GM23248 (cell line): ENCODE data around the gene HOXA11.

Source experiments
- EZH2 ChIP-seq: fragments of 200-600 bp; sonication (generic); IDR thresholded peaks from 2 replicates; pipeline ENCODE4 v1.6.1; 2018; ENCODE audit warnings: antibody characterized with exemption, mild to moderate bottlenecking; ENCODE audit not compliant: insufficient read depth, poor library complexity, severe bottlenecking
- EZH2phosphoT487 ChIP-seq: fragments of 200-600 bp; sonication (generic); IDR thresholded peaks from 2 replicates; pipeline ENCODE4 v1.6.1; 2018; ENCODE audit warnings: antibody characterized with exemption, moderate library complexity, mild to moderate bottlenecking, low read depth; ENCODE audit not compliant: insufficient read depth

GRCh38 chr7:27161214-27161720 lies 23.8 kb downstream of the HOXA11 start:
- TF ChIP-seq EZH2 (no peak), EZH2phosphoT487 (no peak)
